HCT116 (cell line): ENCODE data around the gene STK38L. TPM values are rescaled to one million over a fixed set of nuclear protein-coding genes. Genes with fewer than 3 reads are reported as not detected.

Experiments used
- ATAC-seq: fragments of 200-7000 bp; cut with Tn5 transposase; 2 replicates; pipeline ENCODE4 v1.9.1; 2020; ENCODE audit warnings: mild to moderate bottlenecking, moderate library complexity
- BruUV-seq: library from RNA; stranded (reverse); fragments of 400-500 nt; replicated peaks from 2 replicates; lab custom pipeline; 2021; lab: Mats Ljungman, UMichigan
- CTCF ChIA-PET: fragments of 300-600 bp; sonication (Branson Sonifier 250); formaldehyde crosslinking; loops from one replicate; lab custom pipeline; 2021; ENCODE audit warnings: antibody characterized with exemption; lab: Charles Lee
- POLR2A ChIA-PET: fragments of 300-600, 350-600 bp; sonication (Branson Sonifier 250); formaldehyde crosslinking; loops from one replicate; lab custom pipeline; 2021; ENCODE audit warnings: antibody characterized with exemption; lab: Charles Lee
- RAD21 ChIA-PET, 2 experiments: fragments of 300-600 bp; sonication (Branson Sonifier 250); formaldehyde crosslinking; loops; one replicate each; lab custom pipeline; 2023; ENCODE audit warnings: low total read pairs in 2 of 2; ENCODE audit not compliant: uncharacterized antibody in 2 of 2, unreplicated experiment in 2 of 2, low non-redundant PET in 1 of 2; lab: Charles Lee
- DNase-seq: peaks from one replicate; pipeline ENCODE4 v3.0.0-alpha.2; 2010; ENCODE audit warnings: low read depth, low spot score
- H2AFZ ChIP-seq: fragments of 200-600 bp; shearing (Covaris generic), sonication (generic); 2 replicates; pipeline ENCODE4 v1.6.1; 2017; ENCODE audit warnings: low read depth, mixed run types, mixed read lengths, antibody characterized with exemption, low read length; ENCODE audit not compliant: poor library complexity, severe bottlenecking
- H3K27ac ChIP-seq: 2 replicates; pipeline ENCODE4 v1.5.1; 2012; ENCODE audit warnings: low read depth, low read length
- H3K27me3 ChIP-seq: fragments of 200-600 bp; sonication (generic); 2 replicates; pipeline ENCODE4 v1.6.1; 2016; ENCODE audit warnings: mixed run types, low read length, mixed read lengths; ENCODE audit not compliant: insufficient read depth
- H3K36me3 ChIP-seq, 2 experiments: fragments of 200-500 bp in 1 of 2; fragments of 200-600 bp in 1 of 2; sonication (Bioruptor generic) in 1 of 2; sonication (generic) in 1 of 2; 2 replicates each; pipeline versions ENCODE4 v1.5.1 to v1.6.1; 2014 to 2016; ENCODE audit warnings: low read length in 2 of 2, inconsistent platforms in 1 of 2, mixed read lengths in 1 of 2, mixed run types in 1 of 2; ENCODE audit not compliant: insufficient read depth in 2 of 2, control insufficient read depth in 1 of 2
- H3K4me1 ChIP-seq, 2 experiments: fragments of 200-600 bp in 1 of 2; sonication (generic) in 1 of 2; 2 replicates each; pipeline versions ENCODE4 v1.5.1 to v1.6.1; 2012 to 2017; ENCODE audit warnings: low read length in 2 of 2, inconsistent platforms in 1 of 2, mild to moderate bottlenecking in 1 of 2, mixed read lengths in 1 of 2, mixed run types in 1 of 2, moderate library complexity in 1 of 2; ENCODE audit not compliant: insufficient read depth in 2 of 2, control insufficient read depth in 1 of 2
- H3K4me2 ChIP-seq: fragments of 200-600 bp; sonication (generic); 2 replicates; pipeline ENCODE4 v1.6.1; 2017; ENCODE audit warnings: mixed run types, low read length, mixed read lengths
- H3K4me3 ChIP-seq, 2 experiments: fragments of 200-600 bp in 1 of 2; sonication (generic) in 1 of 2; replicated peaks in 1 of 2; 2 replicates each; pipeline ENCODE4 v1.5.1; 2011 to 2016; ENCODE audit warnings: low read length in 2 of 2, control low read depth in 1 of 2, low read depth in 1 of 2, mild to moderate bottlenecking in 1 of 2, mixed read lengths in 1 of 2, mixed run types in 1 of 2
- H3K79me2 ChIP-seq: fragments of 200-600 bp; sonication (generic); 2 replicates; pipeline ENCODE4 v1.6.1; 2017; ENCODE audit warnings: mild to moderate bottlenecking, mixed run types, low read length, moderate library complexity, mixed read lengths; ENCODE audit not compliant: insufficient read depth
- H3K9ac ChIP-seq: fragments of 200-600 bp; sonication (generic); 2 replicates; pipeline ENCODE4 v1.6.1; 2016; ENCODE audit warnings: low read length, mixed read lengths
- H3K9me2 ChIP-seq: fragments of 200-600 bp; sonication (generic), shearing (Covaris generic); 2 replicates; pipeline ENCODE4 v1.6.1; 2017; ENCODE audit warnings: mixed run types, mild to moderate bottlenecking, moderate library complexity; ENCODE audit not compliant: insufficient read depth
- H3K9me3 ChIP-seq, 2 experiments: fragments of 200-500 bp in 1 of 2; fragments of 200-600 bp in 1 of 2; sonication (Bioruptor generic) in 1 of 2; sonication (generic) in 1 of 2; 2 replicates each; pipeline ENCODE4 v1.6.1; 2014 to 2017; ENCODE audit warnings: low read length in 2 of 2, mixed read lengths in 2 of 2, inconsistent platforms in 1 of 2, low read depth in 1 of 2, mild to moderate bottlenecking in 1 of 2, mixed run types in 1 of 2, moderate library complexity in 1 of 2; ENCODE audit not compliant: control insufficient read depth in 1 of 2, insufficient read depth in 1 of 2
- H4K20me1 ChIP-seq: fragments of 200-600 bp; sonication (generic), shearing (Covaris generic); 2 replicates; pipeline ENCODE4 v1.6.1; 2017; ENCODE audit warnings: mixed run types, mild to moderate bottlenecking, moderate library complexity; ENCODE audit not compliant: insufficient read depth
- ATF3 ChIP-seq: IDR thresholded peaks from 2 replicates; pipeline ENCODE4 v1.6.1; 2012
- CEBPB ChIP-seq: IDR thresholded peaks from 2 replicates; pipeline ENCODE4 v1.6.1; 2012; ENCODE audit warnings: low read depth
- CTCF ChIP-seq, 3 experiments: fragments of 200-600 bp in 1 of 3; sonication (generic) in 1 of 3; IDR thresholded peaks in 2 of 3; conservative IDR thresholded peaks in 1 of 3; 2 replicates each; pipeline ENCODE4 v1.5.1; 2012 to 2017; ENCODE audit warnings: low read depth in 2 of 3, low read length in 2 of 3, antibody characterized with exemption in 1 of 3, borderline replicate concordance in 1 of 3, control low read depth in 1 of 3, mild to moderate bottlenecking in 1 of 3, mixed read lengths in 1 of 3, mixed run types in 1 of 3, moderate library complexity in 1 of 3; ENCODE audit not compliant: insufficient read depth in 1 of 3
- EGR1 ChIP-seq: IDR thresholded peaks from 2 replicates; pipeline ENCODE4 v1.6.1; 2012; ENCODE audit warnings: low read depth
- ELF1 ChIP-seq: IDR thresholded peaks from 2 replicates; pipeline ENCODE4 v1.6.1; 2012; ENCODE audit warnings: low read depth, borderline replicate concordance
- EZH2 ChIP-seq: fragments of 200-600 bp; sonication (generic); IDR thresholded peaks from 2 replicates; pipeline ENCODE4 v1.6.1; 2017; ENCODE audit warnings: antibody characterized with exemption, mixed run types
- FOSL1 ChIP-seq: IDR thresholded peaks from 2 replicates; pipeline ENCODE4 v1.6.1; 2012; ENCODE audit warnings: low read depth
- JUND ChIP-seq: IDR thresholded peaks from 2 replicates; pipeline ENCODE4 v1.6.1; 2012
- MAX ChIP-seq: IDR thresholded peaks from 2 replicates; pipeline ENCODE4 v1.6.1; 2012
- POLR2A ChIP-seq: IDR thresholded peaks from 2 replicates; pipeline ENCODE4 v1.7.0; 2011; ENCODE audit warnings: borderline replicate concordance; ENCODE audit not compliant: insufficient read depth, insufficient read length; ENCODE audit errors: extremely low read depth
- POLR2AphosphoS5 ChIP-seq: IDR thresholded peaks from 2 replicates; pipeline ENCODE4 v1.6.1; 2011; ENCODE audit warnings: mild to moderate bottlenecking, low read depth, low read length, moderate library complexity
- RAD21 ChIP-seq: IDR thresholded peaks from 2 replicates; pipeline ENCODE4 v1.6.1; 2012; ENCODE audit warnings: low read depth, mild to moderate bottlenecking
- REST ChIP-seq: IDR thresholded peaks from 2 replicates; pipeline ENCODE4 v1.6.1; 2012; ENCODE audit warnings: low read depth
- SIN3A ChIP-seq: IDR thresholded peaks from 2 replicates; pipeline ENCODE4 v1.6.1; 2012; ENCODE audit warnings: low read depth
- ZFX ChIP-seq: fragments of 450-650 bp; IDR thresholded peaks from 2 replicates; pipeline ENCODE4 v1.6.1; 2017
- ZNF274 ChIP-seq: fragments of 200-500 bp; sonication (Bioruptor generic); IDR thresholded peaks from 2 replicates; pipeline ENCODE4 v1.6.1; 2014; ENCODE audit warnings: mild to moderate bottlenecking, low read depth, low read length, inconsistent platforms
- intact Hi-C: fragments of 100-400 bp; cut with micrococcal nuclease; formaldehyde crosslinking; loops from 2 replicates; pipeline ENCODE4 v1.10.0; 2022
- total RNA-seq: library from RNA; stranded (reverse); gene quantifications from one replicate; pipeline ENCODE4 v1.2.1, GENCODE V29; 2021; ENCODE audit not compliant: unreplicated experiment

STK38L gene
- total RNA-seq, 1 experiment from 2014 or later = 23.9 TPM

GRCh38 chr12:27332407-27332713 is 88.3 kb downstream of the STK38L start:
- Histone ChIP-seq H3K9me3 (no peaks in the 10 kb centered on the region), H3K4me1 (peaks cover 15 to 31% of the 10 kb centered on the region in 2 experiments), H3K4me2 (peak overlapping the region; percentile 95), H4K20me1 (no peaks in the 10 kb centered on the region), H3K27ac (peak overlapping the region; percentile 55; the same call in 1 of the 2 replicates), H3K9me2 (no peaks in the 10 kb centered on the region), H3K27me3 (no peaks in the 10 kb centered on the region), H3K36me3 (no peaks in the 10 kb centered on the region), H3K9ac (peak overlapping the region; percentile 70), H3K4me3 (peak overlapping the region; percentile 61 to 78), H2AFZ (peak overlapping the region; percentile 74), H3K79me2 (peaks cover 14% of the 10 kb centered on the region)
- TF ChIP-seq RAD21 (no peak), SIN3A (no peak), ATF3 (no peak), ELF1 (no peak), EGR1 (no peak), ZFX (no peak), REST (no peak), ZNF274 (no peak), POLR2AphosphoS5 (no peak), CTCF (IDR thresholded peaks at IDR 0.05 in 2 of 3, conservative IDR thresholded peaks at IDR 0.05 in 1 of 3; ENCODE audit: borderline replicate concordance in 1 of 3, insufficient read depth in 1 of 3, low read depth in 2 of 3, low read length in 2 of 3) (no peak), MAX (no peak), FOSL1 (no peak), POLR2A (no peak), JUND (no peak), CEBPB (no peak), EZH2 (no peak)
- POLR2A ChIA-PET = interaction anchor here (1.2 kb wide), 1 partner anchor 9 kb away, joined by 3 read pairs; no protein-coding TSS in a partner anchor
- intact Hi-C loops = no loop called here
- CTCF ChIA-PET = no interaction called here
- RAD21 ChIA-PET = no interaction called here
- no peak for DNase-seq
- no TSS peak for BruUV-seq
- no peak; the same call in 1 of the 2 replicates for ATAC-seq
